Measurements from ENCODE around the gene SH3RF2. TPM values are rescaled to one million over a fixed set of nuclear protein-coding genes. Genes with fewer than 3 reads are reported as not detected.

Gene SH3RF2
- total and polyA plus RNA-seq, 2 of the 13 experiments (the other 11 are each of a cell fraction or from before 2014, with no cell fraction given) = 2.6 to 3.7 TPM

GRCh38 chr5:145979270-145980223 lies 43.2 kb downstream of the SH3RF2 start (continued):
- TF ChIP-seq RERE (CRISPR knock-in tag; IDR thresholded peaks at IDR 0.05; ENCODE audit: low read depth) (peak; percentile 90), ZXDC (CRISPR knock-in tag; IDR thresholded peaks at IDR 0.05) (no peak), ZNF879 (CRISPR knock-in tag; IDR thresholded peaks at IDR 0.05) (no peak), SP140L (CRISPR knock-in tag; IDR thresholded peaks at IDR 0.05; ENCODE audit: borderline replicate concordance) (0 out of 2 replicates have a peak, but pooled peaks have one; percentile 45), SOX5 (CRISPR knock-in tag; IDR thresholded peaks at IDR 0.05; ENCODE audit: borderline replicate concordance) (peak; percentile 83; the same call in 1 of the 2 replicates), CREM (IDR thresholded peaks at IDR 0.05) (peak; percentile 85), CREM (CRISPR knock-in tag; IDR thresholded peaks at IDR 0.05) (no peak), USF2 (IDR thresholded peaks at IDR 0.05; ENCODE audit: low read depth, low read length) (no peak), USF2 (CRISPR knock-in tag; IDR thresholded peaks at IDR 0.05; ENCODE audit: borderline replicate concordance) (no peak), HNF4G (IDR thresholded peaks at IDR 0.05; ENCODE audit: borderline replicate concordance, low read depth, low read length) (peak; percentile 96), HNF4G (CRISPR knock-in tag; IDR thresholded peaks at IDR 0.05; ENCODE audit: borderline replicate concordance, low read depth) (peak; percentile 88; the same call in 1 of the 2 replicates), TFAP4 (IDR thresholded peaks at IDR 0.05; ENCODE audit: borderline replicate concordance, low read depth) (0 out of 2 replicates have a peak, but pooled peaks have one; percentile 8), HDAC2 (CRISPR knock-in tag; IDR thresholded peaks at IDR 0.05) (peak; percentile 90), FOXJ3 (CRISPR knock-in tag; IDR thresholded peaks at IDR 0.05; ENCODE audit: borderline replicate concordance) (peak; percentile 91; the same call in 1 of the 2 replicates), ZBTB7B (CRISPR knock-in tag; IDR thresholded peaks at IDR 0.05) (peak; percentile 46; the same call in 1 of the 2 replicates), ZNF616 (CRISPR knock-in tag; IDR thresholded peaks at IDR 0.05; ENCODE audit: low read depth) (0 out of 2 replicates have a peak, but pooled peaks have one; percentile 21), SOX6 (IDR thresholded peaks at IDR 0.05) (no peak), SOX6 (CRISPR knock-in tag; IDR thresholded peaks at IDR 0.05) (peak; percentile 91)
